Smooth muscle cell (in vitro differentiated cells): ENCODE measurements around the gene LYRM1. TPM values are rescaled to one million over a fixed set of nuclear protein-coding genes. Genes with fewer than 3 reads are reported as not detected.

Experiments
- DNase-seq: peaks from one replicate; lab custom pipeline; 2025; ENCODE audit not compliant: unreplicated experiment; lab: John Stamatoyannopoulos, UW
- H2AFZ ChIP-seq: fragments of 200-600 bp; sonication (generic); 2 replicates; pipeline ENCODE4 v1.6.0; 2016; ENCODE audit warnings: antibody characterized with exemption, low read depth, mild to moderate bottlenecking
- H3F3A ChIP-seq: fragments of 200-600 bp; sonication (generic); 2 replicates; pipeline ENCODE4 v1.6.0; 2017; ENCODE audit warnings: antibody characterized with exemption, low read depth
- H3K27ac ChIP-seq: fragments of 200-600 bp; sonication (generic); 2 replicates; pipeline ENCODE4 v1.5.1; 2016; ENCODE audit warnings: low read depth, mild to moderate bottlenecking
- H3K27me3 ChIP-seq: fragments of 200-600 bp; sonication (generic); 2 replicates; pipeline ENCODE4 v1.6.1; 2016; ENCODE audit warnings: low read depth, mild to moderate bottlenecking
- H3K36me3 ChIP-seq: fragments of 200-600 bp; sonication (generic); 2 replicates; pipeline ENCODE4 v1.5.1; 2016; ENCODE audit warnings: low read depth
- H3K4me1 ChIP-seq: fragments of 200-600 bp; sonication (generic); 2 replicates; pipeline ENCODE4 v1.5.1; 2016; ENCODE audit warnings: low read depth
- H3K4me2 ChIP-seq: fragments of 200-600 bp; sonication (generic); 2 replicates; pipeline ENCODE4 v1.6.0; 2016; ENCODE audit warnings: mild to moderate bottlenecking
- H3K4me3 ChIP-seq: fragments of 200-600 bp; sonication (generic); 2 replicates; pipeline ENCODE4 v1.5.1; 2016; ENCODE audit warnings: mild to moderate bottlenecking
- H3K79me2 ChIP-seq: fragments of 200-600 bp; sonication (generic); 2 replicates; pipeline ENCODE4 v1.6.0; 2016; ENCODE audit warnings: low read depth, mild to moderate bottlenecking
- H3K9ac ChIP-seq: fragments of 200-600 bp; sonication (generic); 2 replicates; pipeline ENCODE4 v1.6.0; 2016; ENCODE audit warnings: low read depth
- H3K9me3 ChIP-seq: fragments of 200-600 bp; sonication (generic); replicated peaks from 2 replicates; pipeline ENCODE4 v1.5.1; 2016; ENCODE audit warnings: low read depth
- H4K20me1 ChIP-seq: fragments of 200-600 bp; sonication (generic); 2 replicates; pipeline ENCODE4 v1.6.0; 2016; ENCODE audit warnings: low read depth
- CTCF ChIP-seq: fragments of 200-600 bp; sonication (generic); IDR thresholded peaks from 2 replicates; pipeline ENCODE4 v1.5.1; 2017; ENCODE audit warnings: borderline replicate concordance, mild to moderate bottlenecking, antibody characterized with exemption; ENCODE audit not compliant: insufficient read depth, poor library complexity, severe bottlenecking
- WGBS: methylation state at CpG from one replicate; pipeline ENCODE4 v1.1.7; 2016; ENCODE audit warnings: low lambda C conversion rate; 5-methylcytosine and 5-hydroxymethylcytosine counted together
- polyA plus RNA-seq: library from polyadenylated mRNA; unstranded; fragments of >200 nt; fragmentation: Nextera tagmentation; extraction: Ambion mirVana; gene quantifications from 2 replicates; pipeline ENCODE4 v1.2.1, GENCODE V29; 2016
- total RNA-seq: library from RNA; depleted of rRNA; stranded (reverse); fragments of >200 nt; gene quantifications from 2 replicates; pipeline ENCODE4 v1.2.3, GENCODE V29; 2014

Gene LYRM1
- total and polyA plus RNA-seq, 2 experiments from 2014 or later, result 10.2 to 15.3 TPM

- H3F3A ChIP-seq, result peaks cover 11% of the 10 kb centered on the region
- H3K27ac ChIP-seq, result peak overlapping the region; percentile 86
- TF ChIP-seq CTCF, result no peak
- no peaks in the 10 kb centered on the region for H3K79me2 ChIP-seq
- no peak overlapping the region for H2AFZ ChIP-seq
- H3K4me3 ChIP-seq, result no peak overlapping the region
- no peaks in the 10 kb centered on the region for H4K20me1 ChIP-seq
- 35% methylated on average over 2 of the region's 2 CpGs for WGBS
- H3K9ac ChIP-seq, result peak overlapping the region; percentile 54
- H3K4me1 ChIP-seq, result peaks cover 19% of the 10 kb centered on the region
- no peaks in the 10 kb centered on the region for H3K27me3 ChIP-seq
- H3K36me3 ChIP-seq, result no peaks in the 10 kb centered on the region
- H3K9me3 ChIP-seq, result no peaks in the 10 kb centered on the region
- peak overlapping the region; percentile 50 for H3K4me2 ChIP-seq
- no peak for DNase-seq
Measured at GRCh38 chr16:20910781-20911321, 10.3 kb downstream of the LYRM1 start.

GRCh38 chr16:20911361-20911760 is 10.8 kb downstream of the LYRM1 start:
- Histone ChIP-seq H3K36me3 (no peaks in the 10 kb centered on the region), H3F3A (peaks cover 11% of the 10 kb centered on the region), H3K4me3 (no peak overlapping the region), H3K4me1 (peaks cover 16% of the 10 kb centered on the region), H3K9me3 (no peaks in the 10 kb centered on the region), H4K20me1 (no peaks in the 10 kb centered on the region), H3K27me3 (no peaks in the 10 kb centered on the region), H3K79me2 (no peaks in the 10 kb centered on the region), H3K27ac (peak overlapping the region; percentile 86), H2AFZ (no peak overlapping the region), H3K4me2 (peak overlapping the region; percentile 50), H3K9ac (peak overlapping the region; percentile 54)
- DNase-seq, result no peak
- WGBS, result 86% methylated on average over 1 of the region's 1 CpG
- no peak for TF ChIP-seq CTCF

GRCh38 chr16:20916289-20916688 is 15.7 kb downstream of the LYRM1 start:
- Histone ChIP-seq H3K79me2 (no peaks in the 10 kb centered on the region), H3K9ac (no peak overlapping the region), H3F3A (no peaks in the 10 kb centered on the region), H3K27me3 (no peaks in the 10 kb centered on the region), H3K9me3 (no peaks in the 10 kb centered on the region), H2AFZ (no peak overlapping the region), H4K20me1 (no peaks in the 10 kb centered on the region), H3K36me3 (no peaks in the 10 kb centered on the region), H3K4me3 (no peak overlapping the region), H3K4me1 (peaks cover 22% of the 10 kb centered on the region), H3K27ac (no peak overlapping the region), H3K4me2 (no peak overlapping the region)
- no peak for TF ChIP-seq CTCF
- 96% methylated on average over 10 of the region's 10 CpGs for WGBS
- no peak for DNase-seq

- 96% methylated on average over 4 of the region's 4 CpGs for WGBS
- Histone ChIP-seq H3K79me2 (no peaks in the 10 kb centered on the region), H4K20me1 (no peaks in the 10 kb centered on the region), H3K4me3 (no peak overlapping the region), H3F3A (no peaks in the 10 kb centered on the region), H3K27me3 (no peaks in the 10 kb centered on the region), H3K4me1 (peaks cover 18% of the 10 kb centered on the region), H2AFZ (no peak overlapping the region), H3K9ac (no peak overlapping the region), H3K36me3 (no peaks in the 10 kb centered on the region), H3K9me3 (no peaks in the 10 kb centered on the region), H3K4me2 (no peak overlapping the region), H3K27ac (no peak overlapping the region)
- DNase-seq, result no peak
- TF ChIP-seq CTCF, result no peak
Measured at GRCh38 chr16:20916942-20917341, 16.4 kb downstream of the LYRM1 start.
